Erythroblast (primary cell): Measurements from ENCODE around the gene RAB20.

ENCODE experiments used
- GATA1 ChIP-seq: IDR thresholded peaks from 2 replicates; pipeline ENCODE4 v1.6.1; 2011; ENCODE audit warnings: low read depth, mild to moderate bottlenecking, control low read depth, low read length, moderate library complexity
- POLR2A ChIP-seq: IDR thresholded peaks from 2 replicates; pipeline ENCODE4 v1.6.1; 2011; ENCODE audit warnings: mild to moderate bottlenecking, low read length

DNA sequence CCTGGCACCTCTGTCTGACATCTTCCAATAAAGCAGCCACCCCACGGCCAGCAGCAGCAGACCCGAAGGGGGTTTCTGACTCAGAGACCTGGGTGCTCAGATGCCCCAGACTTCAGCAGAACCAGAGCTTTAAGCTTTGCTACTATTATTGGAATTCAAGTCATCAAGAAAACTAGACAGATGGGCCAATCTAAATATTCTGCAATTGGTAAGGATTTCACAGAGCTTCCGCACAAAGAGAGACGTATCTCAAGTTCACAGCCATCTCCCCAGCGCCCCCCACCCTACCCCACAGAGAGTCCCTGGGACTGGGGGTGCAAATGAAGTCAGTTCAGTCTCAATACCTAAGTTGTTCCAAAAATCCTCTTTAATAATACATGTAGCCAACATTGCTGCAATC, 38.8 kb downstream of the RAB20 start:
- TF ChIP-seq POLR2A (no peak), GATA1 (no peak)
